Thoracic aorta endothelial cell (primary cell): ENCODE results near the gene RGS18. TPM values are rescaled to one million over a fixed set of nuclear protein-coding genes. Genes with fewer than 3 reads are reported as not detected.

Experiments
- total RNA-seq: library from RNA; depleted of rRNA; stranded (reverse); fragments of >200 nt; gene quantifications from 2 replicates; pipeline ENCODE4 v1.2.3, GENCODE V29; 2012

RGS18 gene
- total RNA-seq, result not detected in 2 replicates

DNA sequence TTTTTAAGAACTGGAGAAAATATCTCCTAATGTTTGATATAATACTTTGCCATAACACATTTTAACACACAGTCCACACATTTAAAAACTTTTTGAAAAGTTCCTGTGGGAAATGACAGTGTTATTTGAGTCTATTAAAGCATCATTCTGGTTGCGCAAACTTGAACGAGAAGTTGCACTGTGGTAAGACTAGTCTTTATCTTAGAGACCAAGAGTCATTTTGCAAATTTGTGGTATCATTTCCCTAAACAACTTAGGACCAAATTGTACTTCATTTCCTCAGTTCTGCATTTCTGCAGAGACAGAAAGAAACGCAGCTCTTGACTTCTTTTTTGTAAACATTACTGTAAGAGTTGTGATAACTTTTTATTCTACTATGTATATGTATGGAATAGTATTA, at the start of gene RGS18:
RGS18 (plus strand) TSS at position 282 of the 400 bp plus-strand sequence. CDS start 176 bp downstream, outside the sequence.

Other genes with a start within 250 kb of the RGS18 start
- not detected in 2 replicates for gene RGS21, start 158.5 kb downstream of the RGS18 start, total RNA-seq